ENCODE measurements around the gene MAP7D3.
"Not testable (repeated sequence)": the region's sequence is repeated elsewhere in the genome, so short reads cannot be mapped to it uniquely, and the experiment has no call there.

MAP7D3 gene

DNA sequence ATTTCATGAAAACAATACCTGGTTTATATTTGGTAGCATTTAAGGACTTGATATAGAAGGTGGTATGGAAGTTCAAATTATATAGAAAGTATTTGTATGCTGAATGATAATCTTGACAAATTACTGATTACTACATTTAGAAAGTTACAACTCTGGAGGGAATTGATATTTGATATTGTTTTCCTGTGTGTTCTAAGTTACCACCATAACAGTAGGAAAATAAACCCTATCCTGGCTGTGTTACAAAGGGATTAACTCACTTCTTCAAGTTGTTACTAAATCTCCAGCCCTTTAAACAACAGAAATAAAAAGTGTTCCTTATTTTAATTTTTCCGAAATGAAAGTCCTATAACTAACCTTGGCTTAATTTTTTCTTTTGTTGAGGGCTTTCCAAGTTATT lies 67.3 kb downstream of the MAP7D3 start:
- no peak for DNase-seq (ENCODE audit: low read depth in 1 of 2, low spot score in 1 of 2)

DNA sequence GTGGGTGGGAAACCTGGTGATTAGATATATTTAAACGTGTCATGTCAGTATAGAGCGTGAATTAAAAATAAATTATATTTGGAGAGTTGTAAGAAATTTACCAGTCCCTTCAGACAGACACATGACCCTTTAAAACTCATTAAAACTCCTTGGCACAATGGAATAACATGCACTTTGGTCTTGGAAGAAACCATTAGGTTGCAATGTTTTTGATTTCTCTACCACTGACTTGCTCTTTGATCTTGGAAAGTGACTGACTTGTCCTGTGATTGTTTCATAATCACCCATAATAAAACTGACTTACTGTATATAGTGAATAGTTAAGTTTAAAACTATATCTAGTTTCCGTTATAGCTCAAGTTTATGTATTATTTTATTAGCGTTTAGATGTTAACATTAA lies 68.0 kb downstream of the MAP7D3 start:
- no peak for DNase-seq (ENCODE audit: low read depth in 1 of 2, low spot score in 1 of 2)

DNA sequence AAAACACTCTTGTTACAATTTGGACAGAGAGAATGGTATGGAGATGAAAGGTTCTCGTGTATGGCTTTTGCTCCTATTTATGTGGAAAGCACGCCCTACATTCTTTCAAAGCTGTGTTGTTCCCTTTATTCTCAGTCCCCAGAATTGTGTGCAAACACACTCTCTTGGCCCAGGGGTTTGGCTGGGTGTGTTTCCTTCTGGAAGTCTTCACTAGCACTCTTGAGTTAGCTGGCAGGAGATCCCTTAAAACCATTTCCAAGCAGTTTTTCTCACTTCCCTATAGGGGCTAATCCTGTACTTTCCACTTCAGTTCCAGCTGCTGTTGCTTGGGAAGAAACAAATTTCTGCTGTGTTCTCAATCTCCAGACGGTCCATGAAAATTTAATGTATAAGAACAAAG lies 68.8 kb downstream of the MAP7D3 start:
- no peak for DNase-seq (ENCODE audit: low read depth in 1 of 2, low spot score in 1 of 2)

DNA sequence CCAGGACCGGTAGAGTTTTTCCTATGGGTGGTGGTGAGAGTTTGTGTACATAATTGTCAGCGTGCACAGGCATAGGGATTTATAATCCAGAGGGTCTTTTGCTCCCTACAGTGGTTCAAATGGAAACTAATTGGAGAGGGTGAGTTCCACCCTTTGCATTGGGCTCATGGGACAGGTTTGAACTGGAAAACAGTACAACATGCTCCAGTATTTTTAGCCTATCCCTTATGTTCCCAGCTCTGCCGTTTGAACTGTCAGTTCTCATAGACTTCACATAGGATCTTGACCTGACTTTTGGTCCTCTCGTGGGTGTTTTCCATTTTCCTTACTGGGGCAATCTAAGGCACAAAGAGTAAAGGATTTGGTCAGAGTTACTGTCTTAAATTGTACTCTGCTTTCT lies 72.1 kb downstream of the MAP7D3 start:
- no peak for DNase-seq (ENCODE audit: low read depth in 1 of 2, low spot score in 1 of 2)

DNA sequence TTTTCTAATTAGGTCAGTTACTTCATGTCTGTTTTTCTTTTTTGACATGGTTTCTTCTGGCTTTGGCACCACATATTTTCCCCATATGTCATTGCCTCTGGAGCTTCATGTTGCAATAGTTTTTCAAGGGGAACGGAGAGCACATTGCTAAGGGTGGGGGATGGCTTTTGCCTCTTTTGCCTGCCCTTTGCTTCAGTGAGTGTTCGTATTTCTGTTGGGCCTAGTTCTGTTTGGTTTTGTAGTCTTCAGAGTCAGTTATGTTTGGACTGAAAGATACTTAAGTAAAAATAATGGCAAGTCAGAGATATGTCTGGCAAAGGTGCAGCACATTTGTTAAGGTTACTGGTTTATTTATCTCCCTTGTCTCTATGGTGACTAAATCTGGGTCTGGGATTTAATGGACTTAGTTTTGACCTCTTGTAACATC lies 74.8 kb downstream of the MAP7D3 start:
- no peak for DNase-seq (ENCODE audit: low read depth in 1 of 2, low spot score in 1 of 2)

DNA sequence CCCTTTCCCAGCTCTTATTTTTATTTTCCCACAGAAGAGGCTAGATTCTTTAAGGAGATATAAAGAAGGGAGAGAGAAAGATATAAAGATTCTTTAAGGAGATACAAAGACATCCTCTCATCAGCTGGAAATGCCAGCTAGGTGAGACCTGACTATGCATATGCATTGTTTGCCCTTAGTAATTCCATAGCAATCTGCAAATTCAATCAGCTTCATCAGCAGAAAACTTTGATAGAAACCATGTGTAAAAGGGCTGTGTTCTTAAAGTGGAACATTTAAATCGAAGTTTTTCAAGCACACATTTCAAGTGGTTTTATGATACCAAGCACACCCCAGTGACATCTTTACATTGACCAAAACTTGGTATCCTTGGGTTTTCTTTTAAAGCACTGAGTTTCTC lies 79.8 kb downstream of the MAP7D3 start:
- DNase-seq (ENCODE audit: low read depth in 1 of 2, low spot score in 1 of 2) = no peak

DNA sequence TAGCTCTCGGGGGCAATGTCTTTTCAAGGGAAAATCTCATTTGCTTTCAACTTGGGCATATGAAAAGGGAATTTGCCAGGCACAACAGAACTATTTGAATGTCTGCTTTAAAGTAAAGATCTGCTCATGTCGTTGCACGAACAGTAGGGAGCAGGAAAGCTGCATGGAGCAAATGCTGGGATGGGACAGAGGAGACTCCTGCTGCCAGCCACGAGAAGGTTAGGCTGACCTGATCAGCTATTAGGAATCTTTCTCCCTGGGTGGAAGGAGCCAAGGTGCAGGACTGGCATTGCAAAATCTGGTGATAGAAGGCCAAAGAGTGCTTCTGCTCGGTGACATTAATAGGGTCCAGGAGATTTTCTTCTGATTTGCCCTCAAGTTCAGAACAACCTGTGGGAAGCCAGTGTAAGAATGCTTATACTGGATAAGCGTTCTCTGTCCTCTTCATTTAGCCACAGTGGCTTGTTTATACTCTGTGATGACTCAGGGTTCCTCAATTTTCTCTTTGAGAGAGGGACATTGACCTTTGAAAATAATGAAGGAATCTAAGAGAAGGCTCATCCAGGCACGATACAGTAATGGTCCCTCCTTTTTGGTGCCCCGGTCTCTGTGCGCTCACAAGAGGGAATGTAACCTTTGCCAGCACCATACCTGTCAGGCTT lies 80.9 kb downstream of the MAP7D3 start:
- DNase-seq (ENCODE audit: low read depth in 1 of 2, low spot score in 1 of 2) = no peak

DNA sequence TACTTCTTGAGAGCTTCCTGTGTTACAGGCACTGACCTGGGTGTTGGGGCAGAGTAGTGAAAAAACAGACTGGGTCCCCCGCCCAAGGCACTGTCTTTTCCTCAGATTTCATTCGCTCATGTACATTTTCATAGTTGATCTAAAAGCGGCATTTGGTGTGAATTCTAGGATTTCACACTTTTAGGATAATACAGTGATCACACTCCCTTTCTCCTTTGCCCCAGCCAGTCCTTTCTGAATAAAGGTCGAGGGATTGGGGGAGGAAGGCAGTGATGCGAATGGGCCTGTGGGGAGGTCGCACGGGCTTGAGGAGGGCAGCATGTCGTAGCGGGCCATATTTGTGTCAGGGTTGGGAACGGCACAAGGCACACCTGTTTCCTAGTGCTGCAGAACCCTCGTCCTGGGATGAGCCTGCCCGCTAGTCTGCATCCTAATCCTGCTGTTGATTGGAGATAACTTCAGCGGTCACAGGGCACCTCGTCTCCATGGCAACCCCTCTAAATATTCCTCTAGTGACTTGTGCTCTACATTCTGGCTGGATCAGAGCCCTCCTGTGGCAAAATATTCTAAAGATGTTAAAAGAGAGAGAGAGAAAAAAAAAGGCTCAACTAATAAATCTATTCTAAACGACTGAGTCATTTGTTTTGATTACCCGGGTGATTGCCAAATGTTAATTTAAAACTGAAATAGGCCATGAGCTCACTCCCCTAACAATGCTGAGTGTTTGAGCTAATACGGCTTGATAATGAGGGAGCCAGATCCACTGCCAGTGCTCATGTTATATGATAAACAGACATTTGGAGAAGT lies 82.1 kb downstream of the MAP7D3 start:
- no peak for DNase-seq (ENCODE audit: low read depth in 1 of 2, low spot score in 1 of 2)

DNA sequence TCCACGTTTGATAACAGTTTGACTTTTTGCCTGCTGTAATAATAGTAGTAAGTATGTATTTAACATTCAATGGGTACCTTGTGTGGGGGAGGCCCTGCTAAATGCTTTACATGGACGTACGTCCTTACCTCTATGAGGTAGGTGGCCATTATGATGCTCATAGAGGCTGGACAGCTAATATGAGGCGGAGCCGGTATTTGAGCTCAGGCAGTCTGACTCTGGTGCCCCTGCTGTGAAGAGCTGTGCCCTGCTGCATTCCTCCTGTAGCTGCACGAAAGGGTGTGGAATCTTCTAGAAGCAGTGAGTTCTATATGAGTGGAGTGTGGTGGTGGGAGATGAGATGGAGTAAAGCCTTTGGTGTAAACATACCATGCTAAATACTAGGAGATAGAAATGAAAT lies 83.2 kb downstream of the MAP7D3 start:
- not testable (repeated sequence) for DNase-seq (ENCODE audit: low read depth in 1 of 2, low spot score in 1 of 2)

DNA sequence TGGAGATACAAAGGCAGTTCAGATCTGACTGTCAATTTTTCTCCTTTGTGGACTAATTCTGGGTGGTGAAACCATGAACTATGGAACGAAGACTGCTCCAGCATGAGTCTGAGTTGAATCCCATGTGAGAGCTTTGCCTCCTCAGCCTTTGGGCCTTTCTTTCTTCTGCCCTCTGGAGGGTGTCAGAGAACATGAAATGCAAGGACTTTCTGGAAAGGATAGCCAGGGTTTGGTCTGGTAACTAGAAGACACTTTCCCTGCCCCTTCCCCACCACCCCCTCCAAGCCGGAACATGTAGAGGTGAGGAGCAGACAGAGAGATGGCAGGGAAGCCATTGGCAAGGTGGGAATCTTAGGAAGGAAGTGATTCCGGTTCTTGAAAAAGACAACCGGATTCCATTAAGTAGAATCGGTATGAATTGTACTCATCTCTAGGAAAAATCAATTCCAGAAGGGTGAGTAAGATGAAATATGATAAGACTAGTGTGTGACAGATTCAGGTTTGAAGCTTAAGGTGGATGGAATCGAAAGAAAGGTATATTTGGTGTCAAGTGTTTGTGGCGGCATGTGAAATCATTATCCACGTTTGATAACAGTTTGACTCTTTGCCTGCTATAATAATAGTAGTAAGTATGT lies 84.9 kb downstream of the MAP7D3 start:
- no peak for DNase-seq (ENCODE audit: low read depth in 1 of 2, low spot score in 1 of 2)

DNA sequence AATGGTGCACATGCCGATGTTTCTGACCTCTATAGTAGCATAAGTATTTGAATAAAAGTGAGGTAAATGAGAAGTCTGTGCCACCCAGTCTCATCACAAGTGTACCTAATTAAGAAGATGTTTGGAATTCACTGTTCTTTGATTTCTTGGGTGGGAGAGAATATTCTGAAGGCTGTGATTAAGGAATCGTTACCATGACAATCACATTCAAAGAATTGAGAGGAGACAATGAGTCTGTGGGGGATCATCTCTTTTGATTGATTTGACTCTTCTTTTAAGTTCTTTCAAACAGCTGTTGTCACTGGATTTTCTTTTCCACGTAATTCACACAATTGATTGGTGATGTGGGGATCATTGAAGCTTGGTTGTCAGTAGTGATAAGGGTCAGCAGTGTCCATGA lies 85.8 kb downstream of the MAP7D3 start:
- DNase-seq (ENCODE audit: low read depth in 1 of 2, low spot score in 1 of 2) = no peak

DNA sequence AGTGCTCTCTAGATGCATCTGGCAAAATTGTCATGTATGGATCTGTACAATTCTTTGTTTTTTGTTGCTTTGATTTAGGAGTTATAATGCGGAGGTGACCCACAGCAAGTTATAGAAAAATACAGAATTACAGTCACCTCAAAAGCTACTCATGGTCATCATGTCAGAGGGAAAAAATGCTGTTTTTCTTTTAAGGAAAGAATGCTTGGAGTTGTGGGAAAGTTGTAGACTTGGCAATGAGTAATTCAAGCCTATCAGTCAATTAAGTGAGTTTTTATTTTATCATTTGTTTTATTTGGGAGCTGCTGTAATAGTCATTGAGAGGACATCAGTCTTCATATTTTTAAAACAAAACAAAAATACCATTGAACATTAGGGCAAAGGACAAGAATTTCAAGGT lies 87.5 kb downstream of the MAP7D3 start:
- no peak for DNase-seq (ENCODE audit: low read depth in 1 of 2, low spot score in 1 of 2)

Data from stimulated activated CD4-positive, alpha-beta T cell treated with anti-CD3 and anti-CD28 coated beads, Interleukin-15, amount 100 ng/mL, for 1 hour (primary cell).